GM10847 (cell line): Measurements from ENCODE around the gene ITIH1.

ENCODE experiments used
- POLR2A ChIP-seq: IDR thresholded peaks from 2 replicates; pipeline ENCODE4 v1.6.1; 2011; ENCODE audit not compliant: insufficient read length; ENCODE audit errors: extremely low read depth

The ITIH1 gene

DNA sequence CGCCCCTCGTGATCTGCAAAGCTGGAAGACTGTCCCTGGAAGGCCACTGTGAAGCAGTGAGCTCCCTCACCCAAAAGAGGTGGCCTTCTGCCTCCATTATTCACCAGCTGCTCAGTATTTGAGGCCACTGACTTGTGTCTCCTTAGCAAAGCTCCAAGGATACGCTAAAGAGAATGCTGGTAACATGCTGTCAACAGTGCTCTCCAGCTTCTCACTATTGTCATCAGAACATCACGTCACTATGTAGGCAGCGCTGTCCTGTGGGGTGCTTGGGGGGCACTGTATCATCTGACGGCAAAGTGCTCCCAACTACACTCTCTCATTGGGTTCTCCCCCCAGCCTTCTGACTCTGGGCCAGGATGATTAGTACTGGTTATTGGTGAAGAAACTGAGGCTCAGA is 38.8 kb downstream of the ITIH1 start:
- no peak for TF ChIP-seq POLR2A

GRCh38 chr3:52816654-52817053 is 39.3 kb downstream of the ITIH1 start:
- no peak for TF ChIP-seq POLR2A

DNA sequence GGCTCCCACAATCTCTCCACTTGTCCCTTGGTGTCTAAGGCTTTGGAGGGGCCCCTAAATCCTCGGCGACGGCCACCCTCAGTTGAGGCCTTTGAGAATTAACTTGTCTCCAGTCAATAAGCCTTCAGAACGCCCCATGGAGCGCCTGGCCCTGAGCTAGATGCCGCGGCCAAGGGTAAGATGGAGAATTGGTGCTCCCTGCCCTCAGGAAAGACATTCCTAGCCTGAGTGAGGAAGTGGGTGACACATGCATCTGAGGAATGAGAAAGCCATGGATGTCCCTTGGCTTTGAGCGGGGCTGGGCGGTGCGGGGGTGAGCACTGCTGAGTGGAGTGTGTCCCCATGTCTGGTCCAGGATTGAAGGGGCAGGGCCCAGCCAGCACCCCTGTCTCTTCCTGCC is 39.8 kb downstream of the ITIH1 start:
- TF ChIP-seq POLR2A = no peak

- no peak for TF ChIP-seq POLR2A
Observed at GRCh38 chr3:52817860-52818259, 40.5 kb downstream of the ITIH1 start.

DNA sequence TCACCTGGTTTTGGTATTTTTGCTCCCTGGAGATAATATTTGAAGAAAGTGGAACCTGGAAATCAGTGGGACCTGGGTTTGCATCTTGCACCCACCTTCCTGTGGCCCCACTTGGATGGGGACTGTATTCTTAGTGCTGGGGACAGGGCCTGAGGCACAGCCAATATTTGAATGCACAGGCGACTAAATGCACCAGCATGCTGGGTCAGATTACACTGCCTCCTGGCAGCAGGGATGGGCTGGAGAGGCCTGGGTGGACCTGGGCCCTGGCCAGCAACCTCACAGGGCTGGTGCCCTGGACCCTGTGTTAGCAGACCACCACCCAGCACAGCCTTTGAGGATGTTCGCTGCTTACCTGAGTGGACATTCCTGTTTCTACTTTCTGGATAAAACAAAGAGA is 42.5 kb downstream of the ITIH1 start:
- no peak for TF ChIP-seq POLR2A

- TF ChIP-seq POLR2A = no peak
Observed at GRCh38 chr3:52820736-52821135, 43.3 kb downstream of the ITIH1 start.

- TF ChIP-seq POLR2A = no peak
Observed at GRCh38 chr3:52822363-52822762, 45.0 kb downstream of the ITIH1 start.

- TF ChIP-seq POLR2A = no peak
Observed at GRCh38 chr3:52824037-52824436, 46.6 kb downstream of the ITIH1 start.

GRCh38 chr3:52827441-52827840 is 50.0 kb downstream of the ITIH1 start:
- no peak for TF ChIP-seq POLR2A

DNA sequence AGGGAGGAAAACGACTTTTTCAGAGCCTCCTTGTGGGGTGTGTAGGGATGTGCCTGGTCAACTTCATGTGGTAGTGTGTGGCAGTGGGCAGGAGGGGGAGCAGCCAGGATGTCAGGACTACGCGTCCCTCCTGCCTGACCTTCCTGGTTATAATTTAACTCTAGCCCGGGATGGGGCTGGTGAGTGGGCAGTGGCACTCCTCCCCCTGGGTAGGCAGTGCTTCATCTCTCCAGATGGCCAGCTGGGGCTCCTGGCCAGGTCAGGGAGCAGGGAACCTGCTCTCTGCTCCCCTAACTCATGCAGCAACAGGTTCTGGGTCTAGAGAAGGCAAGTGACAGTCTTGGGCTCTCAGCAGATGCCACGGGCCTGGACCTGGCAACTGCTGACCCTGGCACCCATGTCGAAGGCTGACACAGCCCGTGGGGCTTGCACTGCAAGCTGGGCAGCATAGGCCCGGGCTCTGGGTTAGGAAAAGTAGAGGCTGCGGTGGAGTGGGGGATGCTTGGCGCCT is 50.5 kb downstream of the ITIH1 start:
- no peak for TF ChIP-seq POLR2A

DNA sequence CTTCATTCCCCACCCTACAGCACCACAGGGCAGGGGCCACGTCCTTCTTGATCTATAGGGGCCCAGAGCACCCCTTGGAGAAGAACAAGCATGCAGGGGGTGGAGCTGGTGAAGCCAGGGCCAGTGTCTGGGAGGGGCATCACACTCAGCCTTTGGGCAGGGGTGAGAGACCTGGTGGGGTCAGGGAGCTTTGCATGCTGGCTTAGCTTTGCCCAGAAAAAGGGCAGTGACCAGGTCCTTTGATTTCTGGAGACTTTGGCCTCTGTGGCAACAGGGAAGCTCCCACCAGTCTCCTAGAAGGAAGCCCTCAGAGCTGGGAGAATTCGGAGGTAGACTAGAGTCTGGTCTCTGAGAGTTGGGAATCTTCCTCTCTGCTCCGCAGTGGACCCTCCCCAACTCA is 52.1 kb downstream of the ITIH1 start:
- TF ChIP-seq POLR2A = no peak

DNA sequence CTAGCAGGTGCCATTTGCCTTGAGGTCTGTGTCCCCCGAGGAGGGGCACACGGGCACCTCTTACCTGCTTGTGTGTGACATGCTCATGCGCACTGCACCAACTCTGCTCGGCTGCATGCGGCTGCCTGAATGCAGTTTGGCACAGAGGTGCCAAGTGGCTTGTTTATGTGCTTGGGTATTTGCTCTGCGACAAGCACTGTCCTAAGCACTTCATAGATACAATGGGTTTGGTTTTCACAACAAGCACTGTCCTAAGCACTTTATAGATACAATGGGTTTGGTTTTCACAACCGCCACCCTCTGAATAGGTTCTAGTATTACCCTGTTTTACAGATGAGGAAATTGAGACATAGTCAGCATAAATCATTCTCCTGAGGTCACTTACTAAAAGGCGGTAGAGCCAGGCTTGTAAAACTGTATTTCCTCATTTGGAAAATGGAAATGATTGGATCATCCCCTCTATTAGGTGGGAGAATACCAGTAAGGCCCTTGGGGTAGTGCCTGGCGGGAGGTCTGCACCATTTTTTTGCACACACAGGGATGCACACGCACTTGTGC is 52.6 kb downstream of the ITIH1 start:
- TF ChIP-seq POLR2A = no peak

- TF ChIP-seq POLR2A = no peak
Observed at GRCh38 chr3:52830535-52831258, 53.3 kb downstream of the ITIH1 start, which contains the start of gene ITIH4. Gene ITIH4, minus strand, starts transcription at chr3:52830672. Its CDS starts 30 bp downstream, at chr3:52830642.

DNA sequence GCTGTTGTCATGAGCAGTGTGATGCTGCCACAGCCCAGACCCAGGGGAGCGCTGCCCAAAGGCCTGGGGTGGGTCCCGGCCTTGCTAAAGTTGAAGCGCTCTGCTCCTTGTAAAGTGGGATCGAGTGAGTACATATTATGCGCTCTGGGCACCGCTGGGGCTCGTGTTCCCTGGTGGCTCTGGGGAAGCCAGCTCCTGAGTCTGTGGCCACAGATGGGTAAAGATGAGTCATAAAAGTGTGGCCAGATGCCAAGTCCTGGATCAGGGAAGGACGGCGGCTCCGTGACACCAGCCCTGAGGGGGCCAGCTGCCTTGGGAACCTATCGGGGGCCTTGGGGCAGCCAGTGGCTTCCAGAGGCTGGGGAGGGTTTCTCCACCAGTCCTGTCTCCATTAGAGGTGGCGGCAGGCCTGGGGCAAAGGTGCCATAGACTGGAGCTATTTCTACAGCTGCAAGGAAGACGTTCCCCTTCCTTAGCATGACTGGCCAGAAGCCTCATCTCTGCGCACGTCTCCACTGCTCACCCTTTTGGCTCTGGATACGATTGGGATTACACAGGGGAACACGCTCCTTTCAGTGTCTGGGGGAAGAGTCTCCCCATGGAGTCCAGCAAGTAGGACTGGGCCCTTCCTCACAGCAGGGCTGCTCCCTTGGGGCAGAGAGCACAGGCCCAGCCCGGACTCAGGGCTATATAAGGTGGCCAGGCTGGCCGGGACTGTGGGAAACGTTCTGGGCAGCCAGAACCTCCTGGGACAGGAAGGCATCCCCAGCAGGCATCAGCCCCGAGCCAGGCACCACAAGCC is 54.3 kb downstream of the ITIH1 start:
- no peak for TF ChIP-seq POLR2A

DNA sequence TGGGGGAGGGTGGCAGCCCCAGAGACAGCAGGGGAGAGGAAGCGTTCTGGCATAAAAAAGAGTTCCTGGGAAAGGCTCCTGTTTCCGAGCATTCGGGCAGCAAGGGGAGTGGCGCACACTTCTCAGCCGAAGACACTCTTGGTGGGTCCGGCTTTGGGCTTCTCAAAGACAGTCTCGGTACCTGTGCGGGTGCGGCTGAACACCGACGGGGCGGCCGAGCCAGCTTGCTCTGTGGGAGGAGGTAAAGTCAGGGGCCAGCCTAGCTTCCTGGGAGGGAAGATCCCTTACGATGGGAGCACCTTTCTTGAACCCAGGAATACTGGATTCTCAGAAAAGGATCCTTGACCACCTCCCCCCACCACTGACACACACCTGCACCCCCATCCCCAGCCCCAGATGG is 55.8 kb downstream of the ITIH1 start:
- no peak for TF ChIP-seq POLR2A
